ENCODE results near the gene TGM3.

TGM3 gene

DNA sequence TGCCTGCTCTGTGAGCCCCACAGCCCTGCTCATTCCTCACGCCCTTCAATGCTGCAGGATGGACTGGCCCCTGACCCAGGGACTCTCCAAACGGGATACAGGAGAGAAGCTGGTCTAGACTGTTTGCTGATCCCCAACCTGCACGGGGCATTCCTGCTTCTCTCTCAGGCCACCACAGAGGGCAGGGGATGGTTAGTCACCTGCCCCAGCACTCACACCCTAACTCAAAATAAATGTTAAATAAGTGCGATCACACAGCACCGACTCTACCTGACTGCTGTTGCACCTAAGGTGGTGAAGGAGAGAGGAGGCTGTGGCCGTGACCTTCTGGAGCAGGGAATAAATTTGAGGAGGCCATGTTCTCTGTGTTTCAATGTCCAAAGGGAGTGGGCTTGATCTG is 45.0 kb downstream of the TGM3 start:
- DNase-seq = no peak

DNA sequence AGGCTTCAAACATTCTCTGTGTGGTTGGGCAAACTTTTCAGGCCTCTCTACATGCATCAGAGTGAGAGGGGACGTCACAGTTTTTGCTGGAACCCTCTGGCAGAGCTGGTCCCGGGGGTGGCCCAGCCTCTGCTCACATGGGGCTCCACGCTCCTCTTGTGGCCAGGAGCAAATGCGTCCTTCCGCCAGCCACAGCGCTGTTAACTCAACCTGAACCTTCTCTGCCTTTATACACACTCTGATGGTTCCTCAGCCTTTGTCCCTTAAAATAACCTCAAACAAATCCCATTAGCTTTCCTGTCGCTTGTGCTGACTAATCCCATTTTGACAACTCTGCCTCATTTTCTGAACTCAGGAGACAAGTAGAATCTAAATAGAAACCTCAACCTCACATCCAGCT is 45.5 kb downstream of the TGM3 start:
- no peak for DNase-seq

DNA sequence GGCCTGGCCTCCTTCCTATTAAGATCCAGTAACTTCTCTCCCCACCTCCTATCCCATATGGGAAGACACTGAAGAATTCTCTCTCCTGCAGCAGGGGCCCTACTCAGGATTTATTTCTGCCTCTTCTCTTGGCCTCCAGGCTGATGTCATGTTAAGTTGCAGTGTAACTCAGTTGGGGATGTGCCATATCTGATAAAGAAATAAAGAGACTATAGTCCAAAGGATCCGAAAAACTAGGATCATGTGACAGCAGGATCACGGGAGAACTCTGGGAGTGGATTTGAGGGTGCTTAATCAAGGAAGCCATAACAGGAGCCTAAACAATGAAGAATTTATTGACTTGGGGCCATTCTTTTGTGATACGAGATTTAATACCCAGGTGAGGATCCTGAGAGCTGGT is 46.4 kb downstream of the TGM3 start:
- no peak for DNase-seq

DNA sequence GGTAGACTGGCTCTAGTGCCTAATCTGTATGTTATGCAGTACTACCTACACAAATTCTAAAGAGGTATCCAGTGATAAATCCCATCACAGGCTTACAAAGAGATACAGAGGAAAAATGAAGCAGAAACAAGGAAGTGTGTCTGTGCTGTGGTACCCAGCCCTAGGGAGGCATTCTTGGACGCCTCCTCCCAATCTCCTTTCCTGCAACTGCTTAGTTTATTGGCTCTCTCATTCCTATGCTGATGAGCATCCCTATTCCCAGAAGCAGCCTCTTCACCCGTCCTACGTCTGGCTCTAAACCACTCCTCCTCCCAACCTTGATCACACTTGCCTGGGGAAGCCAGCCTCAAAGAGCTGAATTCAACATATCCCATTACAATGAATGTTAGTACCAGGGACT is 50.4 kb downstream of the TGM3 start:
- no peak for DNase-seq

DNA sequence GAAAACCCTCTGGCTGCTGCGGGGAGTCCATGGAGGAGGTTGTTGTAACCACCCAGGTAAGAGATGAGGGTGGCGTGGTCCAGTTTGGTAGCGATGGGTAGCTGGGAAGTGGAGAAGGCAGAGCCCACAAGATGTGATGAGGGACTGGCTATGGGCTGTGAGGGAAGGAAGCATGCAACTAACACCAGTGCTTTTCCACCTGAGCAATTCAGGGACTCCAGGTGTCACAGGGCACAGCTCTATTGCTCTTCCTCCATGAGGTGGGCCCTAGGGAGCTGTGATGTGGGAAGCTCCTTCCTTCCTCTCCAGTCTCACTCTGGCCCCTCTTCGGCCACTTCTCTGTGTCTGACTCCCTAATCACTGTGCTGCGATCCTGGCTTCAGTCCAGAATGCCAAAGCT is 52.5 kb downstream of the TGM3 start:
- no peak for DNase-seq

DNA sequence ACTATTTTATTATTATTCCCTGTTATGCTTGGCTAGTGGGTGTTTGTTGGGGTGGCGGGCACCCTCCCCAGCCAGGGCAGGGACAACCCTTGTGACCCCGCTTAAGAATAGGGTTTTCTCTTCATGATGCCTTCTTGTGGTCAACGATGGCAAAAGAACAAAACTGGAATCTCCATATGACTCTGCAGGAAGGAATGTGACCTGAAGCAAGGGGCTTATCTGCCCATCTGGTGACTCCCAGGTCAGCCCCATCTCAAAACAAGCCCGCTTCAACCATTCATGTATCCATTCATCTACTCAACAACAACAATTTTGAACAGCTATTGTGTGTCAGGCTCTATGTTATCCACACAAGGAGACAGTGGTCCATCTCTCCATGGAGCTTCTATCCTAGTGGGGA is 54.0 kb downstream of the TGM3 start:
- DNase-seq = no peak

DNA sequence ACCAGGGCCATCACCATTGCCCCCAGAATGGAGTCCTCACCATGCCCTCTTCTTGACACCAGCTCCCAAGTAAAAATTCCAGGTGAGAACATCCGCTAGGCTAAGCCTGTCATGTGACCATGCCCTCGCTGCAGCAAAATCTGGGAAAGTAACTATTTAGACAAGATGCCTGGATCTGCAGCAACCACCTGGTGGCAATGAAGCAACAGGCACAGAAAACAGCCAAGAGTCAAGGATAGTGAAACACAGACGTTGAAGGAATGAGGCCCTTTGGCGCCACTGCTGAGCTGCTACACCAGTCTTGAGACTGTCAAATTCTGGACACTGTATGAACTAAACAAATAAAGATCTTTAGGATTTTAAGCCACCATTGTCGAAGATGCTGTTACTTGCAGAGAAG is 54.8 kb downstream of the TGM3 start:
- DNase-seq = no peak

DNA sequence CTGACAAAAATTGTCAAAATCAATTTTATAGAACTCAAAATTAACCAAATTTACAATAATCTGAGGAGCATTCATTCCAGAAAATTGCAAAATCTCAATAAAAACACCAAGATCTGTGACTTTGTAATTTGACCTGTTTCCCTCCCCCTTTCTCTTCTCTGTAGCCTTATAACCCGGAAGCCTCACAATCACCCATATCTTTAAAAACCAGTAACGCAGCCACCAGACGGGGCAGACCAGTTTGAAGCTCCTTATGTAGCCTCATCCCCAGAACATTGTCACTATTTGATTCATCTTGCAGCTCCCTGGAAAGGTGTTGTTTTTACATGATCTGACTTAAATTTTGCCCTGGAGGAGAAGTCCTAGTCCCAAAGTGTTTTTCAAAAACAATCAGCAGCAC is 57.4 kb downstream of the TGM3 start:
- DNase-seq = no peak

DNA sequence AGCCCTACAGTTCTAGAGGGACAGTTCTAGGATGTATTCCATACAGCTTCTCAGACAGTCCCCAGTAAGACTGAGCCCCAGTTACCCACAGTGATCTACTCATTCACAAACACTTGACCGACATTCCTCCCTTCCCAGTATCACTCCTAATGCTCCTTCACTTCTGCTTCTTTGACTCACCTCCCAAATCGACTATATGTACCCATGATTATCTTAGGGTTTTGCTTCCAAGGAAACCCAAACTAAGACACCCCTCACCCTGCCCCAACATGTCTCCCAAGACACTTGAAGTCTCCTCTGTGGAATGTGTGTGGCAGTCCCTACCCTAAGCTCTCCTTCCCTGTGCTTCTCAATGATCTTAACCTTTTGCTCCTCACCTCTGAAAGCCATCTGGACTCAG is 61.3 kb downstream of the TGM3 start:
- DNase-seq = no peak

DNA sequence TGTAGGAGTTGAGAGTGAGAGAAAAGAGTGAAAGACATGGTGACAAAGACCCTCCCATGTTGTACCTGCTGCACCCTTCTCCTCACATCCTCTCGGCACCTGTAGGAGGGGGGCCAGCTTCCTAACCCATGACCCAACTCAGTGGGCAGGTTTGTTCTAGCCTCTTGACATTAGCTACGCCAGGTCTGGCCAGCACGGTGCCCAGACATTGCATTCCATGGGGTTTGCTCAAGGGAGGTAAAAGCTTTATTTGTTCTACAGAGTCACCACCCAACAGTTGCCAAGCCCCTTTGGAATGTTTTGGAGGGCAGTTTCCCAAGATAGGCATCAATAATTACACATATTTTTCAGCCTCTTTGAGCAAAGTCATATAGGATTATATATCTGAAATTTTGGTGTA is 62.2 kb downstream of the TGM3 start:
- no peak for DNase-seq

DNA sequence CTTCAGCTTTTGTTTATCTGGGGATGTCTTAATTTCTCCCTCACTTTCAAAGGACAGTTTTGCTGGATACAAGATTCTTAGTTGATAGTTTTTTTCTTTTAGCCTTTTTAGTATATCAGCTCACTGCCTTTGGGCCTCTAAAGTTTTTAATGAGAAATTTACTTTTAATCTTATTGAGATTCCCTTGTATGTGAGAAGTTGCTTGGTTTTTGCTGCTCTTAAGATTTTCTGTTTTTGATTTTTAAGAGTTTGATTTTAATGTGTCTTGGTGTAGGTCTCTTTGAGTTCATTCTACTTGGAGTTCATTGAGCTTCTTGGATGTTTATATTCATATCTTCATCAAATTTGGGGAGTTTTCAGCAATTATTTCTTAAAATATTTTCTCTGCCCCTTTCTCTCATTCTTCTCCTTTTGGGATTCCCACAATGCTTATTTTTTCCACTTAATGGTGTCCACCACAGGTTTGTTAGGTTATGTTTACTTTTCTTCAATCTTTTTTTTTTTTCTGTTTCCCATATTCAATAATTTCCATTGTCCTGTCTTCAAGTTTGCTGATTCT is 65.3 kb downstream of the TGM3 start:
- DNase-seq = no peak

DNA sequence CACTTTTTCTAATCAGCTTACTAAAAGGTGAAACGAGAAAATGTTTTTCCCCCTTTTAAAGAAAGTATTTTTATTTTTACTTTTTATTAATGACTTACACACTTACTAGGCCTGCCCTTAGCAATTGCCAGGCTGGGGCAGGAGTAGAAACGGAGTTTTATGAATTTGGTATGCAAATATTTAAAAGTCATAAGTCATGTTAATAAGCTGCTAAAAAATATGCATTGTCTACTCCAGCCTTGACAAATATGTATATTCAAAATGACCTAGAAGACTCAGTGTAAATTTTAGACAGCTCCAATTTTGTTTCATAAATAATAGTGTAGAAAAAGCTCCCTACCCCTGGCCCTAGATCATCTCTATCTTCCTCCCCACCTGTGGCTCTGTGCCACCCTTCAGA is 67.4 kb downstream of the TGM3 start:
- DNase-seq = no peak

DNA sequence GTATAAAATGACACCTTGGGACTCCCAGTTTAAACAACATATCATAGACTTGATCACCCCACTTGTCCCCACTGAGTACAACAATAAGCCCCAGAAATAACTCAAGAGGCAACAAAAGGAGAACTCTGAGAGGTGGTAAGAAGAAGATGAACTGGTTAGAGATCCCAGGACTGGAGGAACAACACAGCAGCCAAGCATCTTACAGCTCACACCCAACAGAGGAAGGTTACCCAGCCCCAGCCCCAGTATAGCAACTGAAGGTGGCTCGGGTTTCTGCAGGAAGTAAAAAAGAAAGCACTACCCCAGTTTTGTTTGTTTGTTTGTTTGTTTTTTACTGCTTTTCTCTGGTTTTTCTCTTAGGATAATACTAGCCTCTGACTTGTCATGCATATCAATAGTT is 67.8 kb downstream of the TGM3 start:
- DNase-seq = no peak

DNA sequence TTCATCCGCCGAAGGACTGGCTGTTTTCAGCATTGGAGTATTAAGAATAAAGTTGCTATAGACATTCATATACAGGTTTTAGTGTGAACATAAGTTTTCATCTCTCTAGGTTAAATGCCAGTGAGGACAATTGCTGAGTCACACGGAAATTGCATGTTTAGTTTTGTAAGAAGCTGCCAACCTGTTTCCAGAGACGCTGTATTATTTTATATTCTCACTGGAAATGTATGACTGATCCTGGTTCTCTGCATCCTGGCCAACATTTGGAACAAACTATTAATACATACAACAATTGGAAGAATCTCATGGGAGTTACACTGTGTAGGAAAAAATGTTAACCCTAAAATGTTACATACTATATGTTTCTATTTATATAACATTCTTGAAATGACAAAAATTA is 68.2 kb downstream of the TGM3 start:
- no peak for DNase-seq

DNA sequence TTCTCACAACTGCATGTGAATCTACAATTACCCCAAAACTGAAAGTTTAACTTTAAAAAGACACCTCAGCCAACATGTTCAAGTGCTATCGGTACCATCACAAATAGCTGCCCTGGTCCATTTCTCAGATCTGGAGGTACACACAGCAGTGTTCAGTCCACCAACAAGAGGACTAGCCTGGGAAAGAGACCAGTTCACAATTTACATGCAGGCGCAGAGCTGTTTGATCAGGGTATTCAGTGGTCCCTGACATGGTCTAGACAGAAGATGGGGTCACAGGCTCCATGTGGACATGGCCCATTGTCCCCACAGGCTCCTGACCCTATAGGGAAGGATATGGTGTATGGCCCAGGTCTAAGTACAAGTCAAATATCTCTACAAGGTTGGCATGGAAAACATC is 69.3 kb downstream of the TGM3 start:
- no peak for DNase-seq

DNA sequence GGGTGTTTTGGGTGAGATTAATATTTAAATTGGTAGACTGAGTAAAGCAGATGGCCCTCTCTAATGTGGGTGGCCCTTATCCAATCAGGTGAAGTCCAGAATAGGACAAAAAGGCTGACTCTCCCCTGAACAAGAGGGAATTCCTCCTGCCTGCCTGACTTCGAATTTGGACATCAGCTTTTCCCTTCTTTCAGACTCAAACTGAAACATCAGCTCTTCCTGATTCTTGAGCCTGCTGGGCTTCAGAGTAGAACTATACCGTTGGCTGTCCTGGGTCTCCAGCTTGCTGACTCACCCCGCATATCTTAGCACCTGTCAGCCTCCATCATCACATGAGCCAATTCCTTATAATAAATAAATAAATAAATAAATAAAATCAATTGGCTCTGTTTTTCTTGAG is 69.9 kb downstream of the TGM3 start:
- no peak for DNase-seq

DNA sequence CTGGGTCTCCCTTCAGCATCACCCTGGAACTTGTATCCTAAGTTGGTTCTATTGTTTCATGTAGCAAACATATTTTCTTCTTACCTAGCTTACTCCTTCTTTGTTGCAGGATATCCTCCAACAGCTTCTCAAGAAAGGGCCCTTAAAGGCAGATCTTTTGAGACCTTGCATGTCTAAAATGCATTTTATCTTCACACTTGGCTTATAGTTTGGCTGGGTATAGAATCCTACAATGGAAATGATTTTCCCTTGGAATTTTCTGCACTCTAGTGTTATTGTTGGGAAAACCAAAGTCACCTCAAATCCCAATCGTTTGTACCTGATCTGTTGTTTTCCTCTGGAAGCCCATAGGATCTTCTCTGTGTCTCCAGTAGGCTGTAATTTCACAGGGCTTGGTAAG is 72.8 kb downstream of the TGM3 start:
- DNase-seq = no peak

DNA sequence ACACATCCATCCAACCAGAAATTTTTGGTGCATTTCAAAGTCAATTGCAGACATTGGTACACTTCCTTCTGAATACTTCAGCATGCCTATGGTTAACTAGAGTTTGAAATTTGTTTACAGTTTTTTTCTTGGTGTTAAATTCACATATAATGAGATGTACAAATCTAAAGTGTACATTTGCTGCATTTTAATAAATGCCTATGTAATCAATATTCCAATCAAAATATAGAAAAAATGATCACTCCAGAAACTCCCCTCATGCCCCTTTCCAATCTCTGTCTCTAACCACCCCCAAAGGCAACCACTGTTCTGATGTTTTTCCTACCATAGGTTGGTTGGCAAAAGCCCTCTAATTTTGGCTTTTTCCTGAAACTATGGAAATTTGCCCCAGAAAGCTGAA is 77.3 kb downstream of the TGM3 start:
- DNase-seq = no peak

DNA sequence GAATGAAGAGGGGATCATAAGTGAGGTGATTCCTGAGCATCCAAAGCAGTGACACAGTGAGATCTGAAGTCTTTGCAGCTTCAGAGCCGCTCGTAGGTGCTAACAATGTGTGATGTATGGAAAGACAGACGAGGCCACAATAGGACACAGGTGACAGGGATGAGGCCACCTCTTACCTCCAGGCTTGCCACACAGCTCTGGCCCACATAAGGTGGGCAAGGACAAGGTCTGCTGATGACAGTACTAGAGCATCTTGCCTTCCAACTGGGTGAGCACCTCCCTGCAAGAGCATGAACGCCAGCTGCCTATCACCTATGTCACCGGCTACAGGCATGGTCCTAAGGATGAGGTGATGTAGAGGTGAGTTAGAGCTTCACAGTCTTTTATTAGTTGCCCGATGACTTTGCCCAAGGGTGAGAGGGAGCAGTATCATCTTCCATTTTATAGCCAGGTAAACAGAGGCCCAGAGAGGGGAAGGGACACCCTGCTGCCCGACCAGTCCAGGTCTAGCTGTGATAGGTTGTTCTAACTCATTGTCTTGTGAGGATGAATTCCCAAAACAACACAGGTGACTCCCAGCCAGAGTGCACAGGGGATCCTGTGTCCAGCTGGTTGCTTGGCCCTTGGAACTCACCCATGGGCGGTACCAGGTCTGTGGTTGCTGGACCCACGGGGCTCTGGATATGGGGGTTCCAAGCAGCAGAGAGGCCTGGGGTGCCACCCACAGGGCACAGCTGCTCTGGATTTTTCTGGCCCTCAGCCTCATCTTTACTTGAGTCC is 78.7 kb downstream of the TGM3 start:
- no peak for DNase-seq

DNA sequence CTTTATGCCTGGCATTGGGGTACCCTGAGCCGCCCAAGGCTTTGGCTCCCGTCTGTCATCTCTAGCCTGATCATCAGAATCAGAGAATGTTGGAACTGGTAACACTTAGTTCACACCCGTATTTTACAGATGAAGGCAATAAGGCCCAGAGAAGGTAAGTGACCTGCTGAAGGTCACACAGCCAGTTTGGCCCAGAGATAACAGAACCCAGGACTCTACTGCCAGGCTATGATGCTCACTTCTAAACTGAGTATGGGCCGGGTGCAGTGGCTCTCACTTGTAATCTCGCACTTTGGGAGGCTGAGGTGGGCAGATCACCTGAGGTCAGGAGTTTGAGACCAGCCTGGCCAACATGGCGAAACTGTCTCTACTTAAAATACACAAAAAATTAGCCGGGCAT is 83.1 kb downstream of the TGM3 start:
- DNase-seq = no peak

DNA sequence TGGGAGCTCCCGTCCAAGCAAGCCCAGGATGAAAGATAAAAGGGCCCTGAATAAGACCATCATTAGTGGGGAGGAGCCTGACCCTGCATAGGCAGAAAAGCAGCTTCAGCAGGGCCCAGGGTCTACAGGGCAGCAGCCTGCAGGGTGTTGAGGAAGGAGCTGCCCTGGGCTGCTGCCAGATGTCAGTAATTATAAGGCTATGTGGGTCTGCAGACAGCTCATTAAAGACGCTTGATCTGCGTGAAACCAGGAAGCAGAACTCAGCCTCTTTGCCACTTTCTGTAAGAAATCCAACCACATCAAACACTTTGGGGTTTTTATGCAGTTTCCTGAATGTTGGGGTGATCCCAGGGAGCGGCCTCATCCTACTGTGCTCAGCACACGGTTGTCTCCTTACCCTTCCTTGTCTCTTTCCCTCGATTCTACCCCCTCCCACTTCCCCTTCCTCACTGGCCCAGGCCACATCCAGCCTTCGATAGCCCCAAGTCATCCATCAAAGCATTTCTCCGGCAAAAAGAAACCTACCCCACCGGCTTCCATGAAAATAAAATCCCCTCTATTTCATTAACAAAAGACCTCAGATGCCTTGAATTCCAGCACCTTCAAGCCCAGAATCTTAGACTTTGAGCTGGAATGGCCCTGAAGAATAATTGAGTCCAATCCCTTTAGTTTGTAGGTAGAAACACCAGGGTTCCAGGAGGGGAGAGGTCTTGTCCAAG is 83.9 kb downstream of the TGM3 start:
- DNase-seq = no peak

DNA sequence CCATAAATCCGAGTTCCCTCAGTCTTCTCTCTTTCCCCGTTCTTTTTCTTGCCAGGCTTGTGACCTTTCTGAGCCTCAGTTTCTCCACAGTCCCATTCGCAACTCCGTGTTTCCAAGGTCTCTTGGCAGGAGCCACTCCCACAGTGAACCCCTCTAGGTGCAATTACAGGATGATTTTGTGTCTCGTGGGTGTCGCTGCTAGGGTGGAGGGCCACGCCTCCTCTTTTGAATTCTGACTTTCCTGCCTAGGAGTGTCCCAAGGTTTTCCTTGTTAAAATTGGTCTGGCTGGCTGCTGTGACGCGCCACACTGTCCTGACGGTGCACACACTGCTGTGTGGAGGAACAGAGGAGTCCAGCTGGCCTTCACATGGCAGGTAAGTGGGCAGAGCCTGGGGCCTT is 84.8 kb downstream of the TGM3 start, which contains the start of gene TGM6:
TSS of gene TGM6 (plus strand) at position 301 of the 400 bp plus-strand sequence. CDS start at position 369, 68 bp downstream.
- DNase-seq = no peak

DNA sequence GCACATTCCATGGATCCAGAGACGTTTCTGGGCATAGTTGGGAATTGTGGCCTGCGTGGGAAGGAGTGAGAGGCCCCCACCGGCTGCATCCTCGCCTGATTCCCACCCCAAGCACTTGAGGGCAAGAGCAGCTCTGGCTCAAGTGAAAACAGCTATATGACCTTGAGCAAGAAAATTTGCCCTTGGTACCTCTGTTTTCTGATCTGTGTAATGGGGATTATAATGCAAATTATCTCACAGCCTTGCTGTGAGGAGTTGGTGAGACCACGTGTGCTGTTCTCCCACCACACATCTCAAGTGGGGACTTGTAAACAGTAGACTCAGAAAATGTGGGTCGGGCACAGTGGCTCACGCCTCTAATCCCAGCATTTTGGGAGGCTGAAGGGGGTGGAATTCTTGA is 85.5 kb downstream of the TGM3 start:
- DNase-seq = no peak

DNA sequence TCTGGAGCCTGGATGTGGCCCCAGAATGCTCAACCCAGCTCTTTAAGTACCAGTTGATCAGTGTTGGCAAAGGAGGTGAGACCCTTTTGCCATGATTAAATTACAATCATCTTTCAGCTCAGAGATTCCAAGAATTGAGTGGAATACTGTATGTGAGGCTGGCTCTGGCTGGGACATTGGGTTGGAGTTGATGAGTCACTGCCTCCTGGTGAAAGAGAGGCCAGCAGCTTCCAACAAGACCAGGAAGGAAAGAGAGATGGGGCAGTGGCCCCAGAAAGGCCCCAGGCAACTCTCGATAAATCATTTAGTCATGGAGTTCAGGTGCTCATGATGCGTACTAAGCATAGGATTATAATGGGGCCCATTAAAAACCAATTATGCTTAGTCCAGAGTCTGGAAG is 87.0 kb downstream of the TGM3 start:
- DNase-seq = no peak

DNA sequence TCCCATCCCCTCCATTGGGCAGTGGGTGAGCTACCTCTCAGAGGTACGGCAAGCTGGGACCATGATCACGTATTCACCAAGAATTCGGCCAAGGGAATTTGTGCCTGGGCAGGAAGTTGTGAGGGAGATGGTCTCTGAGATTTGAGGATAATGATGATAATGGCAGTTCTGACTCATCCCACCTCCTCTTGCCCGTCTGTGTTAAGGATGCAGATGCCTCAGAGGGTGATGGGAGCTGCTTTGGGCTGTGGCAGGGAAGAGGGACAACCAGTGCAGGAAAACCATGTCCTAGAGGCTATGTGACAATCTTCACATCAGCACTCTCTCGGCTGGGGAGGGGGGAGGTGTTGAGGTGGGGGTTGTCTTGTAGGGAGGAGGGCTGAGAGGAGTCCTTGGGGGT is 89.2 kb downstream of the TGM3 start:
- no peak for DNase-seq

Data from NCI-H2171 treated with DMSO at 0.1 percent for 48 hours (cell line).